Prostate gland (tissue), 2 donors: ENCODE results near the gene TMEM38B.

ENCODE experiments used
- CTCF ChIP-seq, 4 experiments: fragments of 200-600 bp in 2 of 4; fragments of 450-650 bp in 2 of 4; sonication (generic) in 2 of 4; IDR thresholded peaks; 1 replicate in 3 of 4; 2 replicates in 1 of 4; pipeline ENCODE4 v1.5.1; 2016 to 2019; ENCODE audit warnings: antibody characterized with exemption in 4 of 4, mild to moderate bottlenecking in 2 of 4, moderate library complexity in 2 of 4
- POLR2AphosphoS5 ChIP-seq: sonication (generic); formaldehyde crosslinking; IDR thresholded peaks from one replicate; pipeline ENCODE4 v1.6.1; 2017; ENCODE audit warnings: antibody characterized with exemption

GRCh38 chr9:105663914-105664313 is 30.4 kb upstream of the TMEM38B start:
- TF ChIP-seq CTCF (IDR thresholded peaks at IDR 0.05) (no peak), POLR2AphosphoS5 (no peak)
